Mesendoderm (in vitro differentiated cells): ENCODE data around the gene UQCC2.

Experiments used
- DNase-seq: peaks from one replicate; pipeline ENCODE4 v3.0.0; 2013
- H2AK5ac ChIP-seq: 2 replicates; pipeline ENCODE4 v1.6.1; 2013; ENCODE audit warnings: low read length, inconsistent platforms
- H2BK120ac ChIP-seq: 2 replicates; pipeline ENCODE4 v1.6.1; 2013; ENCODE audit warnings: low read depth, mild to moderate bottlenecking, low read length, moderate library complexity, mixed read lengths
- H2BK15ac ChIP-seq: replicated peaks from 2 replicates; pipeline ENCODE4 v1.6.1; 2013; ENCODE audit warnings: low read depth, mild to moderate bottlenecking, moderate library complexity
- H2BK5ac ChIP-seq: 2 replicates; pipeline ENCODE4 v1.6.1; 2013; ENCODE audit warnings: low read length, inconsistent platforms
- H3K18ac ChIP-seq: 2 replicates; pipeline ENCODE4 v1.6.1; 2013; ENCODE audit warnings: mild to moderate bottlenecking, low read length, mixed read lengths
- H3K23ac ChIP-seq: one replicate; pipeline ENCODE4 v1.6.1; 2013; ENCODE audit warnings: low read length
- H3K27ac ChIP-seq: 2 replicates; pipeline ENCODE4 v1.5.1; 2013; ENCODE audit warnings: low read depth, mild to moderate bottlenecking, inconsistent platforms, low read length, moderate library complexity
- H3K27me3 ChIP-seq: 2 replicates; pipeline ENCODE4 v1.6.1; 2013; ENCODE audit warnings: low read length, control low read depth, mild to moderate bottlenecking, inconsistent platforms; ENCODE audit not compliant: insufficient read depth, poor library complexity
- H3K36me3 ChIP-seq: 2 replicates; pipeline ENCODE4 v1.6.1; 2013; ENCODE audit warnings: low read length, inconsistent platforms; ENCODE audit not compliant: control insufficient read depth, insufficient read depth
- H3K4ac ChIP-seq: one replicate; pipeline ENCODE4 v1.6.1; 2013; ENCODE audit warnings: low read depth, mild to moderate bottlenecking, low read length, moderate library complexity
- H3K4me1 ChIP-seq: 2 replicates; pipeline ENCODE4 v1.6.1; 2013; ENCODE audit warnings: low read depth, low read length, inconsistent platforms; ENCODE audit not compliant: control insufficient read depth
- H3K4me2 ChIP-seq: 2 replicates; pipeline ENCODE4 v1.6.1; 2013; ENCODE audit warnings: low read length
- H3K4me3 ChIP-seq: 2 replicates; pipeline ENCODE4 v1.5.1; 2013; ENCODE audit warnings: mild to moderate bottlenecking, low read length
- H3K56ac ChIP-seq: one replicate; pipeline ENCODE4 v1.6.1; 2013; ENCODE audit warnings: low read length
- H3K79me1 ChIP-seq: 2 replicates; pipeline ENCODE4 v1.6.1; 2013; ENCODE audit warnings: low read length, inconsistent platforms
- H3K79me2 ChIP-seq: 2 replicates; pipeline ENCODE4 v1.6.1; 2013; ENCODE audit warnings: mild to moderate bottlenecking, low read length; ENCODE audit not compliant: control insufficient read depth, insufficient read depth
- H3K9ac ChIP-seq: 2 replicates; pipeline ENCODE4 v1.6.1; 2013; ENCODE audit warnings: low read length, inconsistent platforms
- H4K5ac ChIP-seq: one replicate; pipeline ENCODE4 v1.6.1; 2013; ENCODE audit warnings: low read length
- H4K8ac ChIP-seq: one replicate; pipeline ENCODE4 v1.6.1; 2013; ENCODE audit warnings: low read depth, mild to moderate bottlenecking, control low read depth, low read length, moderate library complexity
- WGBS: extraction: QIAGEN DNeasy Blood & Tissue Kit; methylation state at CpG from one replicate; pipeline ENCODE4 v1.1.7; 2013; ENCODE audit warnings: low lambda C conversion rate, missing lambda C conversion rate; ENCODE audit not compliant: insufficient coverage; ENCODE audit errors: extremely low coverage; 5-methylcytosine and 5-hydroxymethylcytosine counted together

The UQCC2 gene

DNA sequence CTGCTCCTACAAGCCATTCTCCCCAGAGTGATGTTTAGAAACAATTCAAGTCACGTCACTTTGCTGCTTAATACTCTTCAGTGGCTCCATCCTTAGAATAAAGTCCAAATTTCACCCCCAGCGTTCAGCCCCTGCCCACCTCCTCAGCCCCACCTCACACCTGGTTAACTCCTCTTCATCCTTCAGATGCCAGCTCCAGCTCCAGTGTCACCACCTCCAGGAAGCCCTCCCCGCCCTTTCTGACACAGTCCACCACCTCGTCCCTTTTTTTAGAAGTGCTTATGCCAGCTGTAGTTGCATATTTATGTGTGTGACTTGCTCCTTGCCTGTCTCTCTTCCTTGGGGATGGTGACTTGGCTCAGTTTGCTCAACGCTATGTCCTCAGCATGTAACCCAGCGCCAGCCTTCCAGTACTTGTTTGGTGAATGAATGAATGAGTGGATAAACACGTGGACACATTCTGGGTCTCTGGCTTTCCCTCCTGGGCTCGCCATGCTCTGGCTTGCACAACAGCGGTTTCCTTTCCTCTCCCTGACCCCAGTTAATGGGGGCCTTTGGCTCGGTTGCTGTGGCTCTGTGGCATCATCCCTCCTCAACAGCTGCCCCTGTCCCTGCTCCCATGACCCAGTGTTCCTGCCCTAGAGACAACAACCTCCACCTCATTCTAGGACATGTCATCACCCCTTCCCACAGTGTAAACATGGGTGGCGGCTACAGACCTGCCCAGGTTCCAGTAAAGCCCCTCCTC is 38.9 kb upstream of the UQCC2 start:
- Histone ChIP-seq H3K56ac (no peak overlapping the region), H3K4ac (no peak overlapping the region), H2BK120ac (no peak overlapping the region), H3K36me3 (no peaks in the 10 kb centered on the region), H3K27me3 (no peaks in the 10 kb centered on the region), H3K79me2 (no peaks in the 10 kb centered on the region), H3K23ac (no peak overlapping the region), H2BK5ac (no peak overlapping the region), H3K79me1 (no peaks in the 10 kb centered on the region), H2BK15ac (no peak overlapping the region), H4K8ac (no peak overlapping the region), H3K9ac (no peak overlapping the region), H3K4me1 (peaks cover 8% of the 10 kb centered on the region), H3K4me3 (no peak overlapping the region), H4K5ac (no peak overlapping the region), H3K18ac (no peak overlapping the region), H3K4me2 (no peak overlapping the region), H3K27ac (no peak overlapping the region), H2AK5ac (no peak overlapping the region)
- DNase-seq: no peak
- WGBS: no CpG with 5 or more reads among the region's 11 CpGs

DNA sequence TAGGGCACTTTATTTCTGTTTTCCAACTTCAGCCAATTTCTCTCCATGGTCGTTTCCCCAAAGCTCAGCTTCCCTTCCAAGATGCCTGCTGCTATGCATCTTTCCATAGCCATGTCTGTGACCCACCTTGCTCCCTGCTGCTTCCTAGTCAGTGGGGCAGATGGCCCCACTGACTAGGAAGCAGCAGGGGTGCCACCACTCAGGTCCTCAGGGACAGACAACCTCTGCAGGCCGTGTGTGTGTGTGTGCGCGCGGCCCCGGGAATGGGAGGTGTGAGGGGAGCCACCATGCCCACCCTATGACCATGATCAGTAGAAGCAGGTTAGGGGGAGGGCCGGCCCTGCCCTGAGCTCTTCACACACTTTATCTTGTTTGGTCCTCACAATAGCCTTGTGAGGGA is 37.9 kb upstream of the UQCC2 start:
- Histone ChIP-seq H3K27me3 (no peaks in the 10 kb centered on the region), H4K8ac (no peak overlapping the region), H3K4me2 (no peak overlapping the region), H2AK5ac (no peak overlapping the region), H2BK15ac (no peak overlapping the region), H3K79me2 (no peaks in the 10 kb centered on the region), H3K18ac (no peak overlapping the region), H3K4me3 (no peak overlapping the region), H3K79me1 (no peaks in the 10 kb centered on the region), H3K4me1 (peaks cover 8% of the 10 kb centered on the region), H3K36me3 (no peaks in the 10 kb centered on the region), H3K23ac (no peak overlapping the region), H4K5ac (no peak overlapping the region), H3K9ac (no peak overlapping the region), H2BK5ac (no peak overlapping the region), H3K4ac (no peak overlapping the region), H3K27ac (no peak overlapping the region), H3K56ac (no peak overlapping the region), H2BK120ac (no peak overlapping the region)
- no CpG with 5 or more reads among the region's 7 CpGs for WGBS
- no peak for DNase-seq

DNA sequence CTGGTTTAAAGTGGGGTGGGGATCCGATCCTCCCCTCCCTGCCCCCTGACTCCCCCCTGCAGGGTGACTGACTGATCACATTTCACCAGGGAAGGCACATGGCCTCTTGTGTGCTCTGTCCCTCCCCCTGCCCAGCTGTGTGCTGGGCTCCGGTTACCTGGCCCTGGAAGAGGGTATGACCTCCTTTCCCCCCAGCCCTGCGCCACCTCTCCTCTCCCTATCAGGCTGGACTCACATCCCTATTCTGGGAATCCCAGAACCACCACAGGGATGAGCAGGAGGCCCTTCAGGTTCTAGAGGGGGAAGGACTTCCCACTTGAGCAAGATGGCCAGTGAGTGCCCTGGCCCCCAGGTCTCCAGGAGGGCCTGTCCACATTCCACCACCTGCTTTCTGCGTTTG is 37.3 kb upstream of the UQCC2 start:
- no peak overlapping the region for H3K18ac ChIP-seq
- H3K9ac ChIP-seq: no peak overlapping the region
- H3K79me2 ChIP-seq: no peaks in the 10 kb centered on the region
- H2AK5ac ChIP-seq: no peak overlapping the region
- no peak overlapping the region for H4K5ac ChIP-seq
- H3K36me3 ChIP-seq: no peaks in the 10 kb centered on the region
- no peak overlapping the region for H2BK15ac ChIP-seq
- H3K4me2 ChIP-seq: no peak overlapping the region
- H3K4ac ChIP-seq: no peak overlapping the region
- no peaks in the 10 kb centered on the region for H3K27me3 ChIP-seq
- WGBS: no CpG with 5 or more reads among the region's 4 CpGs
- H3K27ac ChIP-seq: no peak overlapping the region
- no peak overlapping the region for H3K23ac ChIP-seq
- no peak overlapping the region for H2BK120ac ChIP-seq
- no peak overlapping the region for H3K56ac ChIP-seq
- no peak overlapping the region for H4K8ac ChIP-seq
- no peak for DNase-seq
- peaks cover 8% of the 10 kb centered on the region for H3K4me1 ChIP-seq
- H2BK5ac ChIP-seq: no peak overlapping the region
- H3K79me1 ChIP-seq: no peaks in the 10 kb centered on the region
- no peak overlapping the region for H3K4me3 ChIP-seq

DNA sequence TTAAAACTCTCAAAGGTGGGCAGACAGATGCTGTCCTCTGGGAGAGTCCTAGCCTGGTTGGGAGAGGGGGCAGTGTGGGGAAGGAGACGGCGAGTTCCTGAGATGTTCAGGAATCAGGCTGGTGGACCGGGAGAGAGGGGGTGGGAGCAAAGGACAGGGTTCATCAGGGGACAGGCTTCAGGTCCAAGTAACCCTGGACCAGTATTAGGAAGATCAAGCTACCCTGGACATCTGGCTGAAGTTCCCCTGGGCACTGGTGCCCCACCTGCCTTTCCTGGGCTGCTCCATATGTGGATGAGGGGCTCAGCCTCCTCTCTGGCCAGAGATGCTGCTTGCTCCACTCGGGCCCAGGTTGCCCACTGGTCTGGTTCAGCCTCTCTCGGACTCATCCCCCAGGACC is 36.3 kb upstream of the UQCC2 start:
- H3K23ac ChIP-seq: no peak overlapping the region
- H2BK15ac ChIP-seq: no peak overlapping the region
- H3K36me3 ChIP-seq: no peaks in the 10 kb centered on the region
- H3K79me1 ChIP-seq: no peaks in the 10 kb centered on the region
- H4K5ac ChIP-seq: no peak overlapping the region
- no peak overlapping the region for H2AK5ac ChIP-seq
- H3K4me1 ChIP-seq: peaks cover 8% of the 10 kb centered on the region
- H3K56ac ChIP-seq: no peak overlapping the region
- WGBS: no CpG with 5 or more reads among the region's 5 CpGs
- no peak overlapping the region for H3K9ac ChIP-seq
- H3K79me2 ChIP-seq: no peaks in the 10 kb centered on the region
- H3K27ac ChIP-seq: no peak overlapping the region
- no peak overlapping the region for H4K8ac ChIP-seq
- no peak overlapping the region for H2BK120ac ChIP-seq
- no peak overlapping the region for H3K18ac ChIP-seq
- DNase-seq: no peak
- no peak overlapping the region for H3K4me3 ChIP-seq
- no peak overlapping the region for H3K4ac ChIP-seq
- no peak overlapping the region for H3K4me2 ChIP-seq
- H3K27me3 ChIP-seq: no peaks in the 10 kb centered on the region
- no peak overlapping the region for H2BK5ac ChIP-seq

DNA sequence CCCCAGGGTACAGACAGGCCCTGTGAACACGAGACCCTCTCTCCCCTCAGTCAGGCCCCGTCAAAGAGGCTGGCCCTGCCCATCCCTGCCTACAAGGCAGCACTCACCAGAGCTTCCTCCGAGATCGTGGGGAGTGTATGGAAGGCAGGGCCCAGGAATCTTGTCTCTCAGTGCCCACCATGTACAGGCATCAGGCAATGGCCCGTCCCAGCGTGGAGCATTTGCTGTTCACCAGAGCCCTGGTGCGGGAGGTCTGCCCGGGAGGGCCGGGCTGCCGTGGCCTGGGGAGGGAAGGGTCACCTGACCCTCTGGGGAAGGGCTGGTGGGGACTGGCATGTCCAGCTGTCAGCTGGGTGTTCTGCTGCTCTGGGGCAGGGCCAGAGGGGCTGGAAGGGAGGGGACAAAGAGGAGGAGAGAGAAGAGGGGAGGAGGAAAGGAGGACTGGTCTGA is 35.2 kb upstream of the UQCC2 start, which contains the start of gene IP6K3:
IP6K3 (minus strand) TSS at position 255 of the 450 bp plus-strand sequence. CDS start 11,429 bp downstream, outside the sequence.
- Histone ChIP-seq H3K9ac (no peak within 1 kb of the TSS), H2BK15ac (no peak within 1 kb of the TSS), H3K79me2 (no peaks in the 10 kb centered on the region), H4K8ac (no peak within 1 kb of the TSS), H3K36me3 (no peaks in the 10 kb centered on the region), H2BK120ac (no peak within 1 kb of the TSS), H3K4me1 (peaks cover 8% of the 10 kb centered on the region), H3K27ac (no peak within 1 kb of the TSS), H2BK5ac (no peak within 1 kb of the TSS), H3K4ac (no peak within 1 kb of the TSS), H3K27me3 (no peaks in the 10 kb centered on the region), H2AK5ac (peak within 1 kb of the TSS; percentile 11), H3K4me2 (no peak within 1 kb of the TSS), H3K79me1 (no peaks in the 10 kb centered on the region), H3K4me3 (no peak within 1 kb of the TSS), H3K56ac (peak within 1 kb of the TSS; percentile 54), H3K18ac (no peak within 1 kb of the TSS), H4K5ac (no peak within 1 kb of the TSS), H3K23ac (peak within 1 kb of the TSS; percentile 48)
- WGBS: no CpG with 5 or more reads among the region's 10 CpGs
- DNase-seq: no peak
